Measurements from ENCODE around the gene MACROD2. TPM values are rescaled to one million over a fixed set of nuclear protein-coding genes. Genes with fewer than 3 reads are reported as not detected.

MACROD2 gene
- total and polyA plus RNA-seq, 2 of the 4 experiments (the other 2 are of a cell fraction) = not detected

GRCh38 chr20:14522595-14522994, 527.3 kb downstream of the MACROD2 start:
- no peak overlapping the region for H3K4ac ChIP-seq (ENCODE audit: low read depth, low read length)
- H2AFZ ChIP-seq (replicated peaks; ENCODE audit: low read length, poor library complexity) = no peak overlapping the region
- in situ Hi-C loops (cut with MboI; ENCODE audit: low sequenced_read_pairs) = no loop called here
- H3K4me2 ChIP-seq (ENCODE audit: low read depth, low read length) = no peak overlapping the region
- ChIA-PET CTCF (no interaction called here), POLR2A (ENCODE audit: unreplicated experiment) (no interaction called here)
- no peak overlapping the region for H2AK5ac ChIP-seq (ENCODE audit: low read depth, low read length)
- no peaks in the 10 kb centered on the region for H4K20me1 ChIP-seq (ENCODE audit: insufficient read depth, low read length)
- TF ChIP-seq RAD21 (IDR thresholded peaks at IDR 0.05; ENCODE audit: low read length) = no peak
- TF ChIP-seq FOS (IDR thresholded peaks at IDR 0.05; ENCODE audit: low read depth, low read length) = no peak
- no peak for TF ChIP-seq MXI1 (IDR thresholded peaks at IDR 0.05; ENCODE audit: borderline replicate concordance, low read depth, low read length)
- TF ChIP-seq RFX5 (IDR thresholded peaks at IDR 0.05; ENCODE audit: low read depth, low read length) = no peak
- TF ChIP-seq POLR2A (IDR thresholded peaks at IDR 0.05; ENCODE audit: low read depth, low read length) = no peak
- no peak for TF ChIP-seq SMC3 (IDR thresholded peaks at IDR 0.05; ENCODE audit: low read depth, low read length)
- no peaks in the 10 kb centered on the region for H3K79me1 ChIP-seq (ENCODE audit: low read depth in 1 of 2, low read length in 2 of 2)
- no peak overlapping the region for H3K27ac ChIP-seq (ENCODE audit: insufficient read depth, low read length)
- H2BK15ac ChIP-seq (ENCODE audit: low read depth, low read length) = no peak overlapping the region
- peaks cover 5% of the 10 kb centered on the region; the same call in 1 of the 2 replicates for H3K4me1 ChIP-seq (ENCODE audit: control insufficient read depth, insufficient read depth, low read length)
- H3K23ac ChIP-seq (ENCODE audit: low read depth, low read length) = no peak overlapping the region
- no TSS peak for BruUV-seq (replicated peaks)
- no CpG with 5 or more reads among the region's 5 CpGs for WGBS, 2 experiments (ENCODE audit: extremely low coverage in 2 of 2, insufficient read length in 1 of 2)
- dilution Hi-C loops (cut with HindIII; ENCODE audit: low sequenced_read_pairs, unreplicated experiment) = no loop called here
- no peaks in the 10 kb centered on the region for H3K9me3 ChIP-seq (ENCODE audit: control insufficient read depth, insufficient read depth, low read length)
- no peak overlapping the region for H4K8ac ChIP-seq (ENCODE audit: low read depth in 2 of 2, low read length in 2 of 2)
- H3K9me1 ChIP-seq (ENCODE audit: insufficient read depth, low read length) = no peaks in the 10 kb centered on the region
- H3K14ac ChIP-seq (replicated peaks; ENCODE audit: low read depth, low read length) = no peak overlapping the region
- H3K27me3 ChIP-seq (ENCODE audit: control insufficient read depth, insufficient read depth, low read length) = peaks cover 2% of the 10 kb centered on the region; the same call in 1 of the 2 replicates
- H2BK20ac ChIP-seq (ENCODE audit: low read depth, low read length) = peak overlapping the region; percentile 73
- H3K9ac ChIP-seq (ENCODE audit: low read depth, low read length) = no peak overlapping the region
- H2BK120ac ChIP-seq (ENCODE audit: low read depth, low read length) = no peak overlapping the region
- ATAC-seq (ENCODE audit: low read depth) = peak; percentile 71
- no peak overlapping the region for H2AK9ac ChIP-seq (replicated peaks; ENCODE audit: low read depth, low read length, poor library complexity)
- H4K91ac ChIP-seq (ENCODE audit: insufficient read depth, low read depth, low read length) = no peak overlapping the region
- no peak overlapping the region; the same call in 1 of the 2 replicates for H4K5ac ChIP-seq (ENCODE audit: low read depth, low read length)
- H3K4me3 ChIP-seq (ENCODE audit: insufficient read depth, low read depth, low read length) = no peak overlapping the region
- intact Hi-C loops (cut with micrococcal nuclease) = no loop called here
- no peak overlapping the region for H3K56ac ChIP-seq (ENCODE audit: extremely low read depth, insufficient read depth, low read length)
- DNase-seq = no peak
- no peak overlapping the region for H2BK5ac ChIP-seq (ENCODE audit: low read depth, low read length, poor library complexity, severe bottlenecking)
- H3K18ac ChIP-seq (ENCODE audit: low read depth, low read length) = no peak overlapping the region
- no peaks in the 10 kb centered on the region for H3K36me3 ChIP-seq (ENCODE audit: control insufficient read depth, insufficient read depth, low read length)

All from IMR-90 (cell line).